Activated naive CD8-positive, alpha-beta T cell treated with anti-CD3 and anti-CD28 coated beads, Interleukin-2, amount 10 ng/mL, durations not matched to agents 7 days and 5 days (primary cell): ENCODE measurements around the gene LSAMP. TPM values are rescaled to one million over a fixed set of nuclear protein-coding genes. Genes with fewer than 3 reads are reported as not detected.

Experiments
- ATAC-seq: fragments of 150-1000 bp; cut with Tn5 transposase; one replicate; pipeline ENCODE4 v1.10.0; 2021; ENCODE audit warnings: low read depth, moderate library complexity
- POLR2A ChIA-PET: fragments of 350-600 bp; sonication (Branson Sonifier 250); formaldehyde crosslinking; loops from one replicate; lab custom pipeline; 2021; ENCODE audit warnings: antibody characterized with exemption; lab: Charles Lee
- DNase-seq: peaks from one replicate; pipeline ENCODE4 v3.0.0; 2021
- H3K27ac Mint-ChIP-seq: one replicate; pipeline ENCODE4 v1.8.0; 2022; ENCODE audit warnings: mild to moderate bottlenecking, mixed read lengths
- H3K27me3 Mint-ChIP-seq: one replicate; pipeline ENCODE4 v1.8.0; 2022; ENCODE audit warnings: mild to moderate bottlenecking, moderate library complexity, mixed read lengths
- H3K36me3 Mint-ChIP-seq: one replicate; pipeline ENCODE4 v1.8.0; 2021; ENCODE audit warnings: mild to moderate bottlenecking, mixed read lengths
- H3K4me1 Mint-ChIP-seq: one replicate; pipeline ENCODE4 v1.8.0; 2021; ENCODE audit warnings: mixed read lengths
- H3K4me3 Mint-ChIP-seq: one replicate; pipeline ENCODE4 v1.8.0; 2022; ENCODE audit warnings: mild to moderate bottlenecking, moderate library complexity, mixed read lengths
- H3K9me3 Mint-ChIP-seq: one replicate; pipeline ENCODE4 v1.8.0; 2021; ENCODE audit warnings: mixed read lengths
- total RNA-seq, 2 experiments: library from RNA; stranded (reverse); gene quantifications; one replicate each; pipeline ENCODE4 v1.2.3, GENCODE V29; 2021

Gene LSAMP
- total RNA-seq, 2 experiments from 2014 or later = not detected

DNA sequence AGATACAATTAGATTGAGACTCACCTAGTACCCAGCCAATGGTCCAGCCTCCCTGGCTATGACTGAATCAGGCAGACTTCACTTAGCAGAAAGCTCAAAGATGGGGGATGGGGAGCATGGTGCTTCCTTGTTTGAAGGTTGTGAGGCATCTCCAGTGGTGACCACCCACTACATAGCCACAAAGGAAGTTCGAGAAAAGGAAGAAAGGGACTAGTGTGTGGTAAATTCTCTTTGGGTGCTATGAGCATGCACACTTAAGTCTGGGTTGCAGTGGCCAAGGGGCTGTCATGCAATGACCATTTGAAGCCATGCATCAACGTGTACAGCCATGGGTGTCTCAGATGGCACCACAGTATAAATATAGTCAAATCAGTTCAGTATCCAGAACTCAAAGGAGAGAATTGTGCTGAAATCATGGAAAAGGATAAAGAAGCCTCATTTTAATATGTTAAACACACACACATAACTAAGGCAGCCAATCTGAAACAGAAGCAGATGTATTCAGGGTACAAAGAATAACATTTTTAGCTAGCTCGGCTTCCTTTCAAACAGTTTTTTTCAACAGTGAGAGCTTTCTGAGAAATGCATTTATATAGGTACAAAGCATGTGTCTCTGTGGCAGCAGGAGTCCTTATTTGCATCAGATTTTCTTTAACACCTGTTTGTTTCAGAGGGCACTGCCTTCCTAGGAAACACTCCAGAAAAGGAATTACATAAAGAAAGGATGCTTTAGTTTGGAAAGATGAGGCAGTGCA lies 546.5 kb downstream of the LSAMP start:
- DNase-seq (no peak), ATAC-seq (no peak)
- Mint-ChIP-seq H3K27me3 (peaks cover 7% of the 10 kb centered on the region), H3K4me3 (no peak overlapping the region), H3K9me3 (no peaks in the 10 kb centered on the region), H3K36me3 (no peaks in the 10 kb centered on the region), H3K27ac (no peak overlapping the region), H3K4me1 (peaks cover 1% of the 10 kb centered on the region)
- POLR2A ChIA-PET = no interaction called here

DNA sequence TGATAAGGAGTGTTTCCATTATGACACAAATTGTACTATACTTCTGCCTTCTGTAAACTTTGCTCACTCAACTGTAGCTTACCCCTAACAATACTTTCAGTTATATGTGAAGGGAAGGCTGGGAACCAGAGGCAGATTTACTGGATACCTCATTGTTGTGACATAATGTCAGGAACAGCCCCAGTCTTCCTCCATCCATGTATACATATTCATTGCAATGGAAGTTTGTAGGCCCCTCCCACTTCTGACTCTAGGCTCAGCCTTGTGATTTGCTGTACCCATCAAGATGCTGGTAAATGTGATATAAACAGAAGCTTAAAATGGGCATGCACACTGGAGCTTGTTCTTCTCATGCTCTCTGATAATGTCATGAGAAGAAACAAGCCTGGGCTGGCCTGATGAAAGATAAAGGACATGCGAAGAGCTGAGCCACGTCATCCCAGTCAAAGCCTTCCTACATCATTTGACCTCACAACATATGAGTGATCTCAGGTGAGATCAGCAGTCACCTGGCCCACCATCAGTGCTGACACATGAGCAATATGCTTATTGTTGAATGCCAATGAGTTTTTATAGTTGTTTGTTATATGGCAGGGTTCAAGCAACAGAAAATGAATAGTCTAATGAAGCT lies 554.2 kb downstream of the LSAMP start:
- H3K27me3 Mint-ChIP-seq = no peaks in the 10 kb centered on the region
- DNase-seq (no peak), ATAC-seq (no peak)
- no peaks in the 10 kb centered on the region for H3K9me3 Mint-ChIP-seq
- H3K4me1 Mint-ChIP-seq = no peaks in the 10 kb centered on the region
- H3K36me3 Mint-ChIP-seq = no peaks in the 10 kb centered on the region
- H3K27ac Mint-ChIP-seq = no peak overlapping the region
- H3K4me3 Mint-ChIP-seq = no peak overlapping the region
- POLR2A ChIA-PET = no interaction called here

GRCh38 chr3:115890579-115890978 lies 554.7 kb downstream of the LSAMP start:
- Mint-ChIP-seq H3K27me3 (no peaks in the 10 kb centered on the region), H3K36me3 (no peaks in the 10 kb centered on the region), H3K4me1 (no peaks in the 10 kb centered on the region), H3K4me3 (no peak overlapping the region), H3K27ac (no peak overlapping the region), H3K9me3 (no peaks in the 10 kb centered on the region)
- ATAC-seq (no peak), DNase-seq (no peak)
- POLR2A ChIA-PET = no interaction called here

GRCh38 chr3:115885621-115886020 lies 559.7 kb downstream of the LSAMP start:
- Mint-ChIP-seq H3K4me3 (no peak overlapping the region), H3K27me3 (no peaks in the 10 kb centered on the region), H3K27ac (no peak overlapping the region), H3K4me1 (no peaks in the 10 kb centered on the region), H3K9me3 (no peaks in the 10 kb centered on the region), H3K36me3 (no peaks in the 10 kb centered on the region)
- DNase-seq (no peak), ATAC-seq (no peak)
- POLR2A ChIA-PET = no interaction called here

- no peaks in the 10 kb centered on the region for H3K27me3 Mint-ChIP-seq
- no peaks in the 10 kb centered on the region for H3K4me1 Mint-ChIP-seq
- no peak overlapping the region for H3K27ac Mint-ChIP-seq
- H3K4me3 Mint-ChIP-seq = no peak overlapping the region
- no peaks in the 10 kb centered on the region for H3K9me3 Mint-ChIP-seq
- ATAC-seq (no peak), DNase-seq (no peak)
- POLR2A ChIA-PET = no interaction called here
- no peaks in the 10 kb centered on the region for H3K36me3 Mint-ChIP-seq
These were observed 567.7 kb downstream of the LSAMP start for GRCh38 chr3:115877615-115877899.

DNA sequence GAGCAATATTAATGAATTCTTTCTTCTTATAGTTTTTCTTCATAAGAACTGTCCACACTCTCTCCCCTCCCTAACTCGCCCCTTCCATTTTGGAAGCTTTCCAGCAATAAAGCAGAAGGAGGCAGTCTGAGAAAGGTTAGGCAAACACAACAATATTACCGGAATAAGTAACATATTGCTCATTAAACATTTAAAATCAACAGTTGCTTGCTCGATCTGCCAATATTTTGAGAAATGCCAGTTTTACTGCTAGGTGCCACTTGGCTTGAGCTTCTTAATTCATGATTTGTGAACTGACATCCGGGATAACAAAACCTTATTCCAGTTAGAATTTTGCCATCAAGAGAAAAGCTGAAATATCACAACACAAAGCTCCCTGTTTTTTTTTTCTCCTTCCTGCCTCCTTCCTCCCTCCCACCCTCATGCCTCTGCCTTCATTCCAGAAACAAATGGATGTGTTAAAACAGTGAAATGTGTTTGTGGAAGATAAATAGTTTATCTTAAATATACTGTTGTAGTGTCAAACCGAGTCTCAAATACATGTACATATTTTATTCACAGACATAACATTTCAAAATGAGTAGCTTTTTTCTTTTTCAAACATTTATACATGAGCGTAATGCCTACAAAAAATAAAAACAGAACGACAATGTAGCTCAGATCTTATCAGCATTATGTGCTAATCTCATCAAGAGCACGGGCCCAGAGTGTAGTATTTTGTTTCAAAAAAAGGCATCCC lies 568.2 kb downstream of the LSAMP start:
- Mint-ChIP-seq H3K36me3 (no peaks in the 10 kb centered on the region), H3K4me3 (no peak overlapping the region), H3K27ac (no peak overlapping the region), H3K9me3 (no peaks in the 10 kb centered on the region), H3K27me3 (no peaks in the 10 kb centered on the region), H3K4me1 (no peaks in the 10 kb centered on the region)
- POLR2A ChIA-PET = no interaction called here
- ATAC-seq (no peak), DNase-seq (no peak)

GRCh38 chr3:115875460-115875859 lies 569.8 kb downstream of the LSAMP start:
- no peak for DNase-seq
- POLR2A ChIA-PET = no interaction called here
- peaks cover 5% of the 10 kb centered on the region for H3K27me3 Mint-ChIP-seq
- H3K4me1 Mint-ChIP-seq = no peaks in the 10 kb centered on the region
- no peaks in the 10 kb centered on the region for H3K36me3 Mint-ChIP-seq
- H3K27ac Mint-ChIP-seq = no peak overlapping the region
- ATAC-seq = no peak
- H3K4me3 Mint-ChIP-seq = no peak overlapping the region
- no peaks in the 10 kb centered on the region for H3K9me3 Mint-ChIP-seq

DNA sequence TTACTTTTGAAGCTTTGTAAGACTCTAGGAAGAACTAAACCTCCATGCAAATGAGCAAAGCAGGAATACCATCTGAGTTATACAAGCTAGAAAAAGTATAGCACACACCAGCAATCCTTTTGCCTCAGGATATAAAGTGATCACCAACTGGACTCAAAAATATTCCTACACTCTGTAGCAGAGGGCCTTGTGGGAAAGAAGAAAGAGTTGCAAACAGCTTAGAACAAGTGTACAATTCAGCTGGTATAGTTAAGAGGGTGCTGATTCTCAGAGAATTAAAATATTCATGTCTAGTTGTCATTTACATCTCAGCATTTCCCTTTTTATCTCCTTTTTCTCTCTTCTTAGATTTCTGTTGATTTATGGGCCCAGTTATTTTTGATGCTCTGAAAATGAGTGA lies 573.6 kb downstream of the LSAMP start:
- ATAC-seq (no peak), DNase-seq (no peak)
- POLR2A ChIA-PET = no interaction called here
- Mint-ChIP-seq H3K36me3 (no peaks in the 10 kb centered on the region), H3K27ac (no peak overlapping the region), H3K9me3 (no peaks in the 10 kb centered on the region), H3K27me3 (peaks cover 9% of the 10 kb centered on the region), H3K4me3 (no peak overlapping the region), H3K4me1 (no peaks in the 10 kb centered on the region)

GRCh38 chr3:115864911-115865310 lies 580.4 kb downstream of the LSAMP start:
- H3K27ac Mint-ChIP-seq = no peak overlapping the region
- no peaks in the 10 kb centered on the region for H3K36me3 Mint-ChIP-seq
- H3K9me3 Mint-ChIP-seq = no peaks in the 10 kb centered on the region
- POLR2A ChIA-PET = no interaction called here
- H3K4me1 Mint-ChIP-seq = no peaks in the 10 kb centered on the region
- ATAC-seq (no peak), DNase-seq (no peak)
- H3K27me3 Mint-ChIP-seq = peaks cover 7% of the 10 kb centered on the region
- no peak overlapping the region for H3K4me3 Mint-ChIP-seq

DNA sequence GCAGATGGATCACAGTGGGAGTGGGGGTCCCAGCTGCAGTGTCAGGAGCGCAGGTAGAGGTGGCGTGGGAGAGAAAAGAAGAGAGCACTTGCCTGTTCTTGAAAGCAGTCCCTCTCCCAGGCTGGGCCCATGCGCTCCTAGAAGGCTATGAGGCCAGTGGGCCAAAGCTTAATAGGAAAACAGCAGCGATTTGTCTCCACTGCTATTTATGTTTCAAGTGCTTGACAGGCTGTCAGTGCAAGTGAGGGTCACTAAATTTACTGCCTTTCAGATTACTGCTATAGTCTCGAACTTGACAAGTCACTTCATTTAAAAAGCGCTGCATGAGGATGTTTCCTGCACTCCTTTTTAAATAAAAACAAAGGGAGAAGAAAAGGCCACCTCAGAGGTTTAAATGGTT lies 582.4 kb downstream of the LSAMP start:
- Mint-ChIP-seq H3K27ac (no peak overlapping the region), H3K4me3 (no peak overlapping the region)

GRCh38 chr3:115862099-115862498 lies 583.2 kb downstream of the LSAMP start:
- peaks cover 18% of the 10 kb centered on the region for H3K27me3 Mint-ChIP-seq
- DNase-seq (no peak), ATAC-seq (no peak)
- no peak overlapping the region for H3K27ac Mint-ChIP-seq
- no peak overlapping the region for H3K4me3 Mint-ChIP-seq
- H3K36me3 Mint-ChIP-seq = no peaks in the 10 kb centered on the region
- no peaks in the 10 kb centered on the region for H3K9me3 Mint-ChIP-seq
- POLR2A ChIA-PET = no interaction called here
- H3K4me1 Mint-ChIP-seq = no peaks in the 10 kb centered on the region

More for the DNA sequence above, 582.4 kb downstream of the LSAMP start:
- ATAC-seq (no peak), DNase-seq (no peak)
- H3K9me3 Mint-ChIP-seq = no peaks in the 10 kb centered on the region
- H3K27me3 Mint-ChIP-seq = peaks cover 18% of the 10 kb centered on the region
- H3K4me1 Mint-ChIP-seq = no peaks in the 10 kb centered on the region
- no peaks in the 10 kb centered on the region for H3K36me3 Mint-ChIP-seq
- POLR2A ChIA-PET = no interaction called here

GRCh38 chr3:115861166-115861733 lies 584.0 kb downstream of the LSAMP start:
- Mint-ChIP-seq H3K27me3 (peaks cover 18% of the 10 kb centered on the region), H3K9me3 (no peaks in the 10 kb centered on the region), H3K4me3 (no peak overlapping the region), H3K27ac (no peak overlapping the region), H3K36me3 (no peaks in the 10 kb centered on the region), H3K4me1 (no peaks in the 10 kb centered on the region)
- DNase-seq (no peak), ATAC-seq (no peak)
- POLR2A ChIA-PET = no interaction called here

- no peaks in the 10 kb centered on the region for H3K9me3 Mint-ChIP-seq
- POLR2A ChIA-PET = no interaction called here
- H3K36me3 Mint-ChIP-seq = no peaks in the 10 kb centered on the region
- H3K27me3 Mint-ChIP-seq = peaks cover 18% of the 10 kb centered on the region
- DNase-seq (no peak), ATAC-seq (no peak)
- H3K4me1 Mint-ChIP-seq = no peaks in the 10 kb centered on the region
- no peak overlapping the region for H3K4me3 Mint-ChIP-seq
- no peak overlapping the region for H3K27ac Mint-ChIP-seq
These were observed 584.5 kb downstream of the LSAMP start for GRCh38 chr3:115860766-115861165.
